ENCODE data around the gene RCOR1.

RCOR1 gene

GRCh38 chr14:102593061-102593824, 794 bp downstream of the RCOR1 start:
- TF ChIP-seq CTCF (IDR thresholded peaks at IDR 0.05; ENCODE audit: low read depth, low read length): peak; percentile 35
- in situ Hi-C loops (cut with HindIII; ENCODE audit: low sequenced_read_pairs): no loop called here
- peak overlapping the region; percentile 68 for H3K4me3 ChIP-seq (ENCODE audit: low read depth, low read length)
- peak; percentile 33 for DNase-seq (ENCODE audit: low read depth, low spot score)

DNA sequence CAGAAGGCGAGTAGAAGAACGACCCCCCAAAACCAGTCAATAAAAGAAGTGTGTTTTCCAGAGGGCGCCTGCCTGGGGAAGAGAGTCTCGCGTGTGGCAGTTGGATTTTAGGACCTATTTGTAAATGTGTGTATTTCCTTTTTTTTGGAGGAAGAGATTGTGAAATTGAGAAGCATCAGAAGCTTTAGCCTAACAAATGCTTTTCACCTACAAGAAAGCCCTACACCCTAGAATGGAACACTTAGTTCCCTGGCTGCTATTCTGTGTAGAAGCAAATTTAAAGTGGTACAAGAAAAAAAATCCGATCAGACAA, 1.3 kb downstream of the RCOR1 start:
- peak overlapping the region; percentile 68 for H3K4me3 ChIP-seq (ENCODE audit: low read depth, low read length)
- TF ChIP-seq CTCF (IDR thresholded peaks at IDR 0.05; ENCODE audit: low read depth, low read length): peak; percentile 5
- in situ Hi-C loops (cut with HindIII; ENCODE audit: low sequenced_read_pairs): no loop called here
- peak; percentile 20 for DNase-seq (ENCODE audit: low read depth, low spot score)

DNA sequence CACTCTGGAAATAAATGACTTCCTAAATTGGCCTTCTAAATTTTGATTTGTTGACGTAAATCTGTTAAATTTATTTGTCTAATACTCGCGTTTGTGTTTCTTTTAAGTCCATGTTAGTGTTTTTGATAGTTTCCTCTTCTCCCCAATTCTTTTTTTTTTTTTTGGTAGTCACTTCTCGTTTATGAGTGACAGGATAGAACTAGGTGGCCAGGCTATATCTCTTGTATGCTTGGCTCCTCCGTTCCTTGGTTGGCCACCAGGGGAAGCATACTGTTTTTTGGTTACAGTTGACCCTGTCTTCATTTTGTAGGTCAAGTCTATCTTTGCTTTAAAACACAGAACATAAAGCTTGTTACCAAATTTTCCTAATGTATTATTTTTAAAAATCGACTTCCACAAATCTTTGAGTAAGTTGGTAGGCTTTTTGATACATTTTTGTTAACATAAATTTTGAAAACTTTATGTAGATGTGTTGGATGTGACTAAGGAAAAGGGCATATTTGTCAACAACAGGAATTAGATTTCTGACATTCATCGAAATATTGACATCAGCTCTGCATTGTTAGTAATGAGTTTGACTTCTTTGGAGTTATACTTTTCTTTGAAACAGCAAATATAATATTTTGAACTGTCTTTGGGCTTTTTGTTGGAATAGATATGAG, 2.2 kb downstream of the RCOR1 start:
- in situ Hi-C loops (cut with HindIII; ENCODE audit: low sequenced_read_pairs): no loop called here
- peak overlapping the region; percentile 68 for H3K4me3 ChIP-seq (ENCODE audit: low read depth, low read length)
- TF ChIP-seq CTCF (IDR thresholded peaks at IDR 0.05; ENCODE audit: low read depth, low read length): peak; percentile 90
- DNase-seq (ENCODE audit: low read depth, low spot score): peak; percentile 60

- DNase-seq (ENCODE audit: low read depth, low spot score): no peak
- TF ChIP-seq CTCF (IDR thresholded peaks at IDR 0.05; ENCODE audit: low read depth, low read length): no peak
- in situ Hi-C loops (cut with HindIII; ENCODE audit: low sequenced_read_pairs): no loop called here
- H3K4me3 ChIP-seq (ENCODE audit: low read depth, low read length): no peak overlapping the region
Measured at GRCh38 chr14:102601378-102601925, 9.0 kb downstream of the RCOR1 start.

GRCh38 chr14:102602421-102603292, 10.2 kb downstream of the RCOR1 start:
- no peak overlapping the region for H3K4me3 ChIP-seq (ENCODE audit: low read depth, low read length)
- in situ Hi-C loops (cut with HindIII; ENCODE audit: low sequenced_read_pairs): no loop called here
- no peak for DNase-seq (ENCODE audit: low read depth, low spot score)
- TF ChIP-seq CTCF (IDR thresholded peaks at IDR 0.05; ENCODE audit: low read depth, low read length): no peak

GRCh38 chr14:102603293-102603907, 11.0 kb downstream of the RCOR1 start:
- in situ Hi-C loops (cut with HindIII; ENCODE audit: low sequenced_read_pairs): no loop called here
- H3K4me3 ChIP-seq (ENCODE audit: low read depth, low read length): no peak overlapping the region
- TF ChIP-seq CTCF (IDR thresholded peaks at IDR 0.05; ENCODE audit: low read depth, low read length): no peak
- no peak for DNase-seq (ENCODE audit: low read depth, low spot score)
